Measurements from ENCODE around the gene TRABD.

The TRABD gene

GRCh38 chr22:50215297-50216054 lies 29.8 kb downstream of the TRABD start:
- H3K4me3 ChIP-seq (ENCODE audit: low read depth, low read length), result no peak overlapping the region
- no peaks in the 10 kb centered on the region for H3K4me1 ChIP-seq (ENCODE audit: control insufficient read depth, insufficient read depth, low read length)
- H3K27me3 ChIP-seq (ENCODE audit: control insufficient read depth, insufficient read depth, low read length), result no peaks in the 10 kb centered on the region
- H3K9ac ChIP-seq (ENCODE audit: low read depth, low read length), result no peak overlapping the region
- peaks cover 72% of the 10 kb centered on the region for H3K36me3 ChIP-seq (ENCODE audit: control insufficient read depth, insufficient read depth, low read length)
- H3K9me3 ChIP-seq (ENCODE audit: control insufficient read depth, insufficient read depth, low read length), result no peaks in the 10 kb centered on the region

DNA sequence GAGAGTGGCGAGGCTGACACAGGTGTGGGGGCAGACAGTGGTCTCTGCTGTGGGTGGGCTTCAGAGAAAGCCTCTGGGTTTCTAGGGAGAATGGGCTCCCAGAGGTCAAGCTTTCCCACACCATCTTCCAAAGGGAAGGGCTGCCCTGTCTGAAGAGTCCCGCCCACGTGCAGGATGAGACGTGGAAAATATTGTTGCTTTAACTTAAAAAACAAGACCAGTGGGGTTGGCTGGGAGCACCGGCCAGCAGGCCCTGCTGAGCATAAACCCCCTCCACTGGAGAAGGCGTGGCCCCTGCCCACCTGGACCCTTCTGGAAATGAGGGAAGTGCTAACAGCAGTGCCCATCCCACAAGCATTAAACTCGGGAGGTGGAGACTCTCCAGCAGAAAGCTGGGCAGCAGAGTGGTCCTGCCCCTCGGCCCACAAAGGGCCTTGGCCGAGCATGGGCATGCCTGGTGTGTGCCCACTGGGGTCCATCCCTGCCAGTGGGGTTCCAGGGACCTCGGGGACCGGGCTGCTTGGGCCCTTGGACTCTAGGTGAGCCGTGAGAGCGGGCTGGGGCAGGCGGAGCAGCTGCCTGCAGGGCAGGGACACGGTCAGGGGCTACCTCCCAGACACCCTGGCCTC lies 30.5 kb downstream of the TRABD start:
- Histone ChIP-seq H3K36me3 (ENCODE audit: control insufficient read depth, insufficient read depth, low read length) (peaks cover 73% of the 10 kb centered on the region), H3K4me1 (ENCODE audit: control insufficient read depth, insufficient read depth, low read length) (no peaks in the 10 kb centered on the region), H3K27me3 (ENCODE audit: control insufficient read depth, insufficient read depth, low read length) (no peaks in the 10 kb centered on the region), H3K4me3 (ENCODE audit: low read depth, low read length) (no peak overlapping the region), H3K9me3 (ENCODE audit: control insufficient read depth, insufficient read depth, low read length) (no peaks in the 10 kb centered on the region), H3K9ac (ENCODE audit: low read depth, low read length) (no peak overlapping the region)

DNA sequence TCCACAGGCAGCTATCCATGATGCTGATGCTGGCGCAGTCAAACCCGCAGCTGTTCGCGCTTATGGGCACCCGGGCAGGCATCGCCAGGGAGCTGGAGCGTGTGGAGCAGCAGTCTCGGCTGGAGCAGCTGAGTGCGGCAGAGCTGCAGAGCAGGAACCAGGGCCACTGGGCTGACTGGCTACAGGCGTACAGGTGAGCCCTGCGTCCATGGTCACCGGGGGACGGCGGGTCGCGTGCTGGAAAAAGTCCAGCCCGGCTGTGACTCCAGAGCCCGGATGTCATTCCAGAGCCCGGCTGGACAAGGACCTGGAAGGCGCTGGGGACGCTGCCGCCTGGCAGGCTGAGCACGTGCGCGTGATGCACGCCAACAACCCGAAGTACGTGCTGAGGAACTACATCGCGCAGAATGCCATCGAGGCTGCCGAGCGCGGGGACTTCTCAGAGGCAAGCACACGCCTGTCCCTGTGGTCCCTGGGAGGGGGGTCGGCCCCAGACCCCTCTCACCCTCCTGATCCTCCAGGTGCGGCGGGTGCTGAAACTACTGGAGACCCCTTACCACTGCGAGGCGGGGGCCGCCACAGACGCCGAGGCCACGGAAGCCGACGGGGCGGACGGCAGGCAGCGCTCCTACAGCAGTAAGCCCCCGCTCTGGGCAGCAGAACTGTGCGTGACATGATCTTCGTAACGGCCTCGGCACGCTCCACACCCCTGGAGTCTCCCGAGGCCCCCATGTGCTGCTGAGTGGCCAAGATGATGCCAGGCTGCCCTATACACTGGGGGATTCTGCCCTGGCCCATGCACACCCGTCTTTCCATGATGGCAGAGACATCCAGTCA lies 31.2 kb downstream of the TRABD start:
- H3K9ac ChIP-seq (ENCODE audit: low read depth, low read length), result no peak overlapping the region
- H3K9me3 ChIP-seq (ENCODE audit: control insufficient read depth, insufficient read depth, low read length), result no peaks in the 10 kb centered on the region
- peaks cover 79% of the 10 kb centered on the region for H3K36me3 ChIP-seq (ENCODE audit: control insufficient read depth, insufficient read depth, low read length)
- no peaks in the 10 kb centered on the region for H3K27me3 ChIP-seq (ENCODE audit: control insufficient read depth, insufficient read depth, low read length)
- H3K4me1 ChIP-seq (ENCODE audit: control insufficient read depth, insufficient read depth, low read length), result no peaks in the 10 kb centered on the region
- no peak overlapping the region for H3K4me3 ChIP-seq (ENCODE audit: low read depth, low read length)

GRCh38 chr22:50217543-50218152 lies 31.9 kb downstream of the TRABD start:
- Histone ChIP-seq H3K9ac (ENCODE audit: low read depth, low read length) (no peak overlapping the region), H3K36me3 (ENCODE audit: control insufficient read depth, insufficient read depth, low read length) (peaks cover 80% of the 10 kb centered on the region)

DNA sequence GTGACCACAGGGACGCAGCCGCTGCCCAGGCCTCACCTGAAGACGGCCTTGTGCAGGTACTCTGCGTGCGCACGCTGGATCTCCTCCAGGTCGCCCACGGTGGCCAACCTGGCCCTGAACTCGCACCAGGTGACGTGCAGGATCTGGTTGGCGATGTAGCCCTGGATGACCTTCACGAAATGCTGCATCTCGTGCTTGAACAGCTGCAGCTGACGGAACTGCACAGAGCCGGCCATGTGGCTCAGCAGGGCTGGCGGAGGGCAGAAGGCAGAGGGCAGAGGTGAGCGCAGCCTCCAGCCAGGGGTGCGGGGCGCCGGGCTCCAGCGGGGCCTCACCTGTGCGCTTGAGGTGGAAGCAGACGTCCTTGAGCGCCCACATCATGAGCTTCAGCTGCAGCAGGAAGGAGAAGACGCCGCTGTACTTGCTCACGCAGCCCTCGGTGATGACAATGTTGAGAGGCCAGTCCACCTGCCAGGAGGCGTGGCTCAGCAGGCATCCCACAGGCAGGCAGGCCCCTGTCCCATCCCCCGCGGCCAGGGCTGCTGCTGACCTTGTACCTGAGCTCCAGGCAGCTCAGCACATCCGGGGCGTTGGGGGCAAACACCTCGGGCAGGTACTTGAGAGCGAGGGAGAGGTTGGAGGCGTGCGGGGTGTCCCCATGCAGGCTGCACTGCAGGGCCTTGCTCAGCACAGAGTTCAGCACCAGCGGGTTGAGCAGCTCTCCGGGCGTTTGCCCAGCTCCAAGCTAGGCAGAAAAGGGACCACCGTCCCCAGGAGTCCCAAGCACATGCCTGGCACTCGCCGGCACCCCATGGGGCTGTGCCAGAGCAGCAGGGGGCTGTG lies 32.7 kb downstream of the TRABD start:
- H3K4me1 ChIP-seq (ENCODE audit: control insufficient read depth, insufficient read depth, low read length), result no peaks in the 10 kb centered on the region
- H3K36me3 ChIP-seq (ENCODE audit: control insufficient read depth, insufficient read depth, low read length), result peaks cover 79% of the 10 kb centered on the region
- no peak overlapping the region for H3K4me3 ChIP-seq (ENCODE audit: low read depth, low read length)
- no peaks in the 10 kb centered on the region for H3K27me3 ChIP-seq (ENCODE audit: control insufficient read depth, insufficient read depth, low read length)
- no peak overlapping the region for H3K9ac ChIP-seq (ENCODE audit: low read depth, low read length)
- H3K9me3 ChIP-seq (ENCODE audit: control insufficient read depth, insufficient read depth, low read length), result no peaks in the 10 kb centered on the region

More at GRCh38 chr22:50217543-50218152, 31.9 kb downstream of the TRABD start:
- Histone ChIP-seq H3K27me3 (ENCODE audit: control insufficient read depth, insufficient read depth, low read length) (no peaks in the 10 kb centered on the region), H3K9me3 (ENCODE audit: control insufficient read depth, insufficient read depth, low read length) (no peaks in the 10 kb centered on the region), H3K4me1 (ENCODE audit: control insufficient read depth, insufficient read depth, low read length) (no peaks in the 10 kb centered on the region), H3K4me3 (ENCODE audit: low read depth, low read length) (no peak overlapping the region)

DNA sequence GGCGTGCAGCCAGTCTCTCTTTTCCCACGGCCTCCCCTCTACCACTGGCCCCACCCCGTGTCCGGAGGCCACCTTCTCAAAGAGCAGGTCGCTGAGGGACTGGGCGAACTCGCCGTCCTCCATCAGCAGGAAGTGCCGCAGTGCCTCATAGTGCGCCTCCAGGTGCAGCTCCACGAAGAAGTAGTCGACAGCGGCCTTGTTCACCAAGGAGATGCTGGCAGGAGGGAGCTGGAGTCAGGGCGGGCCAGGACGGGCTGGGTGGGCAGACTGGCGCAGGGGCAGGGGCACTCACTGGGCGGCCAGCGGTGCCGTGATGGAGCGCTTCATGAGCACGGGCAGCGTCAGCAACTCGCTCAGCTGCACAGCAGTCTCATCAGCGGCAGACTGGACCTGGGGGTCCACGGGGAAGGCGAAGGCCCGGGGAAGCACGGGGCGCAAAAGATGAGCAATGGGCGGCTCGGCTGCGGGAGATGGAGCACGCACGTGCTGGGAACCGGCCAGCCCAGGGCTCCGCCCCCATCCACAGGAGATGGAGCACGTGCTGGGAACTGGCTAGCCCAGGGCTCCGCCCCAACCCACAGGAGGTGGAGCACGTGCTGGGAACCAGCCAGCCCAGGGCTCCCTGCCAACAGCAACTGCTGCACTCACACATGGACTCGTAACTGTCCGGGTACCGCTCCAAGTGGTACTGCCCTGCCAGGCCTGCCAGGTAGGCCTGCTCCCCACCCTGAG lies 33.4 kb downstream of the TRABD start:
- H3K4me1 ChIP-seq (ENCODE audit: control insufficient read depth, insufficient read depth, low read length), result no peaks in the 10 kb centered on the region
- H3K27me3 ChIP-seq (ENCODE audit: control insufficient read depth, insufficient read depth, low read length), result no peaks in the 10 kb centered on the region
- H3K9me3 ChIP-seq (ENCODE audit: control insufficient read depth, insufficient read depth, low read length), result no peaks in the 10 kb centered on the region
- no peak overlapping the region for H3K9ac ChIP-seq (ENCODE audit: low read depth, low read length)
- H3K4me3 ChIP-seq (ENCODE audit: low read depth, low read length), result no peak overlapping the region
- peaks cover 81% of the 10 kb centered on the region for H3K36me3 ChIP-seq (ENCODE audit: control insufficient read depth, insufficient read depth, low read length)

DNA sequence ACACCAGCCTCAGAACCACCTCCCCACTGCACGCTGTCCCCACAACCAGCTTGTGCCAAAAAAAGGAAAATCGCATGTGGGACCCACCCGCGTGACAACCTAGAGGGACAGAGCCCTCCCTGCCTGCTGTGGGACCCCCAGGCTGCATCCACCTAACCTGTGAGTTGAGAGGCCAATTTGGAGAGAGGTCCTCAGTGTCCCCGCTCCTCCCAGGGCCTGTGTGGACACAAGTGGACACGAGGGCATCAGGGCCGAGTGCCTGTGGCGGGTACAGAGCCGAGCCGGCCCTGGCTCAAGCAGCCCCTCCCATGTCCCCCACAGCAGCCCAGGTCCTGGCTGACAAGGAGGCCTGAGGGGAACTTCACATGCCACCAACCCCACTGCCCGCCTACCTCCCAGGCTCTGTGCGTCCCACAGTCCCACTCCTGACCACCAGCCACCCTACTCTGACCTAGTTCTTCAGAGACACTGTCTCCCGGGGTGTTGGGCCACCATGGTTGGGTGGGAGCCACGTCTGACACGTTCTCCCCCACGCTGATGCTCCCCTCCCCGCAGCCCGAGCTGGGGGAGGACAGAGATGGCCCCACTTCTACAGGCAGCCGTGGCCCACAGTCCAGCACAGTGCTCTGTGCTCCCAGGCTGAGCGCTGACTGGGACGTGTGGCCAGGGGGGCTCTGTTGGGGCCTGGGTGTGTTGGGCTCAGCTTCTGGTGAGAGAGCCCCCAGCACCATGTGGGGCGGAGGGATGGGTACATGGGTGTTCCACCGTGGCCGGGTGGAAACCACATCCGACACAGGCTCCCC lies 34.3 kb downstream of the TRABD start:
- Histone ChIP-seq H3K4me1 (ENCODE audit: control insufficient read depth, insufficient read depth, low read length) (no peaks in the 10 kb centered on the region), H3K4me3 (ENCODE audit: low read depth, low read length) (no peak overlapping the region), H3K27me3 (ENCODE audit: control insufficient read depth, insufficient read depth, low read length) (no peaks in the 10 kb centered on the region), H3K9ac (ENCODE audit: low read depth, low read length) (no peak overlapping the region), H3K9me3 (ENCODE audit: control insufficient read depth, insufficient read depth, low read length) (no peaks in the 10 kb centered on the region), H3K36me3 (ENCODE audit: control insufficient read depth, insufficient read depth, low read length) (peaks cover 81% of the 10 kb centered on the region)

- H3K9ac ChIP-seq (ENCODE audit: low read depth, low read length), result no peak overlapping the region
- no peaks in the 10 kb centered on the region for H3K4me1 ChIP-seq (ENCODE audit: control insufficient read depth, insufficient read depth, low read length)
- H3K27me3 ChIP-seq (ENCODE audit: control insufficient read depth, insufficient read depth, low read length), result no peaks in the 10 kb centered on the region
- H3K4me3 ChIP-seq (ENCODE audit: low read depth, low read length), result no peak overlapping the region
- peaks cover 73% of the 10 kb centered on the region for H3K36me3 ChIP-seq (ENCODE audit: control insufficient read depth, insufficient read depth, low read length)
- H3K9me3 ChIP-seq (ENCODE audit: control insufficient read depth, insufficient read depth, low read length), result no peaks in the 10 kb centered on the region
Observed at GRCh38 chr22:50220603-50221409, 35.1 kb downstream of the TRABD start.

DNA sequence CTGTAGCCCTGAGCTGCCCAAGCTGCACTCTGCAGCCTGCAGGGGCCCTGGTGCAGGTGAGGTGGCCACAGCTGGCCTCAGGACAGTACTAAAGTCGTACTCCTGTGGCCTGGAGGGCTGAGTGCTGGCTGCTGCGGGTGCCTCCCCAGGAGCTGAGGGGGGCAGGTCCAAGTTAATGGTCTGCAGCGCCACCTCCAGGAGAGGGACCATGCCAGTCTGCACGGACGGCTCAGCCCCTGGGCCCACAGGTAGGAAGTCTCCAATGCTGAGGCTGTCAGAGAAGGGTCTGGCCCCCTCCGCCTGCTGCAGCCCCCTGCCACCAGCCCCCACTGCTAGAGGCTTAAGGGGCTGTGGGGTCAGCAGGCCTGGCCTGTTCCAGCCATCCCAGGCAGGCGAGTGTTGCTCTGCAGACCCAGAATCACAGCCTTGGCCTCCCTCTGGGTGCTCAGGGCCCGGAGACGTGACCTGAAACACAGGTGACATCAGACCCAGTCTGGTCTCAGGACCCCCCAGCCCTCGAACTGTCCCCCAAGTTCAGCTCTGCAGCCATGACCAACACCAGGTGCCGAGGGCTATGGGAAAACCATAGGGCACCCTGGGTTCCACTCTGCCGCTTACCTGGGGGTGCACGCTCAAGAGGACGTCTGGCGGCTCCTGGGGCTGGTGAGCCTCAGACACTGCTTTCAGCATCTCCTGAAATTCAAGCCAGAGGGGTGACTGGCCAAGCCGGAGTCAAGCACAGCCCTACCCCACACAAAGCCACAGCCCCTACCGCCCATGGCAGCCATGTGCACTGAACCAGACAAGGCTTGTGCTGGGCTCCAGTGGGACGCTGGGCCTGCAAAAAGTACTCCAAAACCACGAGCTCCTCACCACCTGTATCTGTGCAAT lies 35.9 kb downstream of the TRABD start:
- Histone ChIP-seq H3K36me3 (ENCODE audit: control insufficient read depth, insufficient read depth, low read length) (peaks cover 64% of the 10 kb centered on the region), H3K4me3 (ENCODE audit: low read depth, low read length) (no peak overlapping the region), H3K9me3 (ENCODE audit: control insufficient read depth, insufficient read depth, low read length) (no peaks in the 10 kb centered on the region), H3K9ac (ENCODE audit: low read depth, low read length) (no peak overlapping the region), H3K27me3 (ENCODE audit: control insufficient read depth, insufficient read depth, low read length) (no peaks in the 10 kb centered on the region), H3K4me1 (ENCODE audit: control insufficient read depth, insufficient read depth, low read length) (no peaks in the 10 kb centered on the region)
